ENCODE measurements around the gene ZBTB16.

ZBTB16 gene

DNA sequence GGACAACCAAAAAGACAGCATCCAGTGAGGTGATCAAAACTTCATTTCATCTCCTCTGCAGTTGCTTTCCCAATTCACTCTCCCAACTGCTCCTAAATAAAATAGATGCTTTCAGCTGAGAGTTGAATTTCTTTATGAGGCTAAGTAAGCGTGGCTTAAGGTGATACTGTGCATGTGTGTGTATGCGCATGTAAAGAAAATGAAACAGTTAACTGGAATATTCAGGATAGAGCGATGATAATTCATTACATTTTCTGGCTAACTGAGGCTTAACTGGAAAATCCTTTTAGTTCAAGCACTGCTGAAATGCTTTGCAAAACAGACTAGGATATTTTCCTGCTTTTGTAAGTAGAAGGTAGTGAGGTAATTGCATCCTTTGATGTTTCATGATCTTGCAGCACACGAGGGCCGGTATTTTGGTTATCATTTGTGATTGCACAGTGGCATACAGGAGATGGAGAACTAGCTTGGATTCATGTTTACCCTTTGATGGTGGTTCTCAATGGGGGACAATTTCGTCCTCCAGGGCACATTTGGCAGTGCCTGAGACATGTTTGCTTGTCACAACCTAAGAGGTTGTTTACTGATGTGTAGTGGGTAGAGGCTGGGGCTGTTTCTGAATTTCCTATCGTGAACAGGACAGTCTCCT, 71.2 kb downstream of the ZBTB16 start:
- no peak for DNase-seq (ENCODE audit: low spot score)

DNA sequence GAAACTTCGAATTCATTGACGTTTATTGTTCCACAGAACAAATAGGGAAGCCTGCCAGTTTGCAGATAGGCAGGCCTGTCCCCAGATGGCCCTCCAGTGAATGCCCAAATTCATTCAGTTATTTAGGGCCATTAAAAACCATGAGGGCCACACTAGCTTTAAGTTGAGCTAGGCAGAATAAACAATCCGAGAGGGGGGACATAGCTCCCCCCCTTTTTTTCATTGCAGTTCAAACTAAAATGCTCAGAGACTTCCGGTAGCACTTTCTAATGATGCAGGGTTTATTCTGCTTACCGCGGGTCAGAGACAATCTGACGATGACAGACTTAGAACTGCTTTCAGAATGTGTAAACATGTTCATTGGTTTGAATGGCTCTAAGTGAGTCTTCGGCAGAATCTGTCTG, 72.0 kb downstream of the ZBTB16 start:
- DNase-seq (ENCODE audit: low spot score): no peak

DNA sequence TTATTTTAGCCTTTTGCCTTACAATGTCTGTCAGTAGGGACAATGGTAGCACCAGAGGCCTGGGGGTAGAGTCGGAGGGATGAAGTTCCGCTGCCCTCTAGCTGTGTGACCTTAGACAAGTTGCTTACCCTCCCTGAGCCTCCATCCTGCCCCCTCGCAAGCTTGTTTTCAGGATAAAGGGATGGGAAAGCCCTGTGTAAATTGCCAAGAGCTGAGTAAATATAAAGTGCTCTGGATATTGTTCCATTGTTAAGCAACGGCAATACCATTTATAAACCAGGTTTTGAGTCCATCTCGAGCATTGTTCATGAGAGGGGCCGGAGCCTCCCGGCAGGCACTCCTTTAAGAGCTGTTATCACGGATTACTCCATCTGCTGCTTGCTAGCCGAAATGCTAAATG, 72.9 kb downstream of the ZBTB16 start:
- DNase-seq (ENCODE audit: low spot score): no peak

DNA sequence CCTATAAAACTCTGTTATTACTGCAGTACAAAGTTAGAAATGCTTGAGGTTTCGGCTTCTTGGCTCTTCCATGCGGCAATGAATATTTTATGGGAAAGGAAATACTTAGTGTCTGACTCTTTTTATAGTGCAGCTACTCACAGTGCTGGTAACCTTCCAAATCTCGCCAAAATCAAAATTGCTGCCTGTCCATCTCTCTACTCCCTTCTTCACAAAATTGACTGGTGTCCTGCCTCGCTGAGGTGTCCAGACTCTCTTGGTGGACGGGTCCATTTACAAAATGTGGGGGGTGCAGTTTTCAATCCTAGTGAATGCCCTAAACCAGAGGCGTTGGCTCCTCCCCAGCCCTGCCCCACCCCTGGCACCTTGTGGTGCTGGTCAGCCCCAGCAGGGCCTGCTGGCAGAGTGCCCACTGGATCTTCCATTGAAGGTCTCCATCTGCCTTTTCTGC, 73.5 kb downstream of the ZBTB16 start:
- DNase-seq (ENCODE audit: low spot score): no peak

DNA sequence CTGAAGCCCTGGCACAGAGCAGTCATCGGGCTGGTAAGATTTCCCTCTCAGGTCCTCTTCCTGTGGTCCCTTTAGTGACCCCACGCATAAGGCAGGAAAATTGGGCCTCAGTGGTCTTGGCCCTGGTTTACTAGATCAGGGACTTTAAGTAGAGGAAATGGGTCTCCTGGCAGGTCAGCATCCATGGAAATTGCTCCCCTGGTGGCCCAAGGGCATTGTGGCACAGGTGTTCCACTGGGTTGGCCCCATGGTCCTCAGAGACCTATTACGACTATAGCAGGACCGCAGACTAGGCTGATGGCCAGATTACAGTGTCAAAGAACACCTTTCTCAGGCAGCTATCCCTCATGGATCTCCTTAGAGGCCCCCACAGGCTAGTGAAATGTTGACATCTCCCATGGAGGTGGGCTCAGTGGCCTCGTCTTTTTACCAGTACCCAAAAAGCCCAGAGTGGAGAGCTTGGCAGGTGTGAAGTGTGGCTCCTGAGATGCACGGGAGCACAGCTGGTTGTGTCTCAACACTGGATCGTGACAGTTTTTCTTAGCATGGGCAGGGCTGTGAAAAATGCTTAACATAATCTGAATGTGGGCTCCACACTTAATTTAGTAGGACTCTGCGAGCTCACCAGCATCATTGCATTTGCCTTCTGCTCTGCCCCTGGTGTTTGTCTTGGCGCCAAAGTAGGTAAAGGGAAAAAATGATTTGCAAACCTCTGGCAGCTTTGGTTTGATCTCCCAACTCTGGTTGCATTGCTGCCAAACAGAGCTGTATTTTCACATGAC, 74.2 kb downstream of the ZBTB16 start:
- no peak for DNase-seq (ENCODE audit: low spot score)

DNA sequence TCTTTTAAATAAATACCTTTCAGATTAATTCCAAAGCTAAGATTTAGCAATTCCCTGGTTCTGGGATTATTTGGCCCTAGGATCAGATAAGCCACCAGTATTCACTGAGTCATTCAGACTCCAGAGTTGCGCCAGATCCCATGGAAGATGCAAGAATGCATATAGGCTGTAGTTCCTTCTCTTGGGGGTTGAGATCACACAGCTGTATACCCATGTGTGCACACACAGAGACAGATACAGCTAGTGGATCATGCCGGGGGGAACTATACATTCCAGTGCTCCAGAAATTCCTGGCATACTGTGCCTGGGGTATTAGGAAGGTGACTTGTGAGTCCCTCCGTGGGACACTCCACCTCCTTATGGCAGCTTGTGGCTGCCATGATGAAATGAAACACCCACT, 75.4 kb downstream of the ZBTB16 start:
- no peak for DNase-seq (ENCODE audit: low spot score)

DNA sequence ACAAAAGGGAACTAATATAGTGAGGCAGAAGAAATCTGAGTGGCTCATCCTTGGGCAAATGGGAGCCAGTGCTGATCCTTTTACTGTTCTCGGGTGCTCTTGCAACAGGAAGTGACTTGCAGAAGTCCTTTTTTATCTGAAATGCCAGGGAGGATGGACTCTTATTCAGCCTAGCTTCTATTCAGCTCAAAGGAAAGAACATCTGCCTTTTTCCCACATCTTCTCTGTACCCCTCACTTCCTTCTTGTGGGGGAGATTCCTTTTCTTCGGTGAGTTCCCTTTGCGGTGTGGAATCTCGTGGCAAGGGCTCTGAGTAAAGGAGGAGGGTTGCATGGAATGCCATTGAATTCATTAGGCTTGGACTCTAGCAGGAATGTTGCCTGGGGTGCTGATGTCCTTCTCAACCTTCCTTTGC, 76.2 kb downstream of the ZBTB16 start:
- DNase-seq (ENCODE audit: low spot score): no peak

DNA sequence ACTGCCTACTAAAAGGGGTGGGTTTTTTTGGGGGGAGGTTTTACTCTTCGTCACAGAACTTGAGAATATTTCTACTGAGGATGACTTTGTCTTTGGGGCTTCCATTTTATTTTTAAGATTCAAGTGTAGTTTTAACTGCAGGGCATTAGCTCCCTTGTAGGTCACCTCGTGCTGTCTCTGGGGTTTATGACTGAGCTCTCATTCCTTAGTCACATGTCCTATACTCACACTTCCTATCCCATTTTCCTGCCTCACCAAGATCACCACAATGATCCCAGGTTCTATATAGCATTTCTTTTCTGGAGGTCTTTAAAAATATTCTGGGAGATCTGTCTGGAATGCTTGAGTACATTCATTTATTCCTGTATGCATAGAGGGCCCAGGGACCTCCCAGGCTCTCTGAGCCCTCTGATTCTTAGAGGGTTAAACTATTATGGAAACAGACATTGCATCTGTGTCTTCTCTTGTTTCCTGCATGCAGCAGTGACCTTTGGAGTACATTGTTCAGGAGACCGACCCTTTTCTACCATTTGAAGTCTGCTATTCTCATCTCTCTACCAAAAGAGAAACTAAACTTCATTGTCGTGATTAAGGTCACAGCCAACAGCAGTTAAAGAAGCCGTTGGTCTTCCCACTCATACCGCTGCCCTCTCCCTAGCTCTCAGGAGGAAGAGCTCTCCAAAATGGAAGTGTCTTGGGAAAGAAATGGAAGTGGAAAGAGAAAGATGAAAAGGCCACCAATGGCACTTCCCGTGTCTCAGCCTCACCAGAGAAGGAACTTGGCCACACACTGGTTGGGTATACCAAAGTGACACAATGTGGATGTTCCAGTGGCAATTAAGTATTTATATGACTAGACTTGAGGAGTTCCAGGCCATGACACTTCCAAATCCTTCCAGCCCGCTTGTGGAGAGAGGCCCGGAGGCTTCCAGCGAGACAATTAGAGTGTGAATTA, 77.5 kb downstream of the ZBTB16 start:
- DNase-seq (ENCODE audit: low spot score): no peak

DNA sequence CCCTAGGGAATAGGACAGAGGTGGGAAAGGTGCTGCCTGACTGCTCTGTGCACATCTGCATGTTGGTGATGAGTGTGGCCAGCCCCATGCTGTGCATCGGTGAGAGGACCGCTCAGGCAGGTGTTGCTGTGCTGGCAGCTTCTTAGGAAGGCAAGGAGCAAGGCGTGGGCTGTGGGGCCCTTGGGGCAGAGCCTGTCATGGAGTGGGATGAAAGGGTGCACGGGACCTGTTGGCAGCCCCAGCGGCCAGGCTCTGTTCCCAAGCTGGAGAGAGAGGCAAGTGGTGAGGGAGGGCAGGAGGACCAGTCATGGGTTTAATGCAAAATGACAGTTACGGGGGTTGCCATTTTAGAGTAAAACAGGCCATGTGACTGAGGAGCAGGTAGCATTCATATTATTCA, 78.3 kb downstream of the ZBTB16 start:
- no peak for DNase-seq (ENCODE audit: low spot score)

DNA sequence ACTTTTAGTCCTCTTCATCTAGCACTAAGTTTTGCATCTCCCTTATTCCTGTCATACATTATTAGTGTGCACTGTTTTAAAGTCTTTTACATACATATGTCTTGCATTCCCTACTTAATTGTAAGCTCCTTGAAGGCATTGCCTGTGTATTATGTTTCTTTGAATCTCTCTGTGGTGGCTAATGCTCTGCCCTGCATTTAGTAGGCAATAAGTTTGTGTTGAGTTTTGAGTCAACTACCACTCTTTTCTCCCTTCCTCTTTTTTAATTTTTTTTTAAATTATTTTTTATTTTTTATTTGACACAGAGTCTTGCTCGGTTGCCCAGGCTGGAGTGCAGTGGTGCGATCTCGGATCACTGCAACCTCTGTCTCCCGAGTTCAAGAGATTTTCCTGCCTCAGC, 78.9 kb downstream of the ZBTB16 start:
- no peak for DNase-seq (ENCODE audit: low spot score)

DNA sequence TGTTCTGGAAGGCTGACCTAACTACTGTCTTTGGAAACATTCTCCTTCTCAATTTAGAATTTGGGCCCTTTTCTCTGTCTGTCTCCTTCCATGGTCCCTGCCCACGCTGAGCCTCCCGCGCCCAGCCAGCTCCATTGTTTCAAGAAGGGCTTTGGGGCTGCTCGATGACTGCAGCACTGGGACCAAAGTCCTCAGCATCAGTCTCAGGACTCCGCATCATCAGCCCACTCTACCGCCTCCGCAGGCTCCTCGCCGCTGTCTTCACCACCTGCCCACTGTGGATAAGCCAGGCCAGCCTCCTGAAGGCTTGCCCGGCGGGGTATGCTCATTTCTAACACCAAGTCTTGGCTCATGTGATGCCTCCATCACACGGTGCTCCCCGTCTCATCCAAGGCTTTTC, 81.3 kb downstream of the ZBTB16 start:
- DNase-seq (ENCODE audit: low spot score): no peak

DNA sequence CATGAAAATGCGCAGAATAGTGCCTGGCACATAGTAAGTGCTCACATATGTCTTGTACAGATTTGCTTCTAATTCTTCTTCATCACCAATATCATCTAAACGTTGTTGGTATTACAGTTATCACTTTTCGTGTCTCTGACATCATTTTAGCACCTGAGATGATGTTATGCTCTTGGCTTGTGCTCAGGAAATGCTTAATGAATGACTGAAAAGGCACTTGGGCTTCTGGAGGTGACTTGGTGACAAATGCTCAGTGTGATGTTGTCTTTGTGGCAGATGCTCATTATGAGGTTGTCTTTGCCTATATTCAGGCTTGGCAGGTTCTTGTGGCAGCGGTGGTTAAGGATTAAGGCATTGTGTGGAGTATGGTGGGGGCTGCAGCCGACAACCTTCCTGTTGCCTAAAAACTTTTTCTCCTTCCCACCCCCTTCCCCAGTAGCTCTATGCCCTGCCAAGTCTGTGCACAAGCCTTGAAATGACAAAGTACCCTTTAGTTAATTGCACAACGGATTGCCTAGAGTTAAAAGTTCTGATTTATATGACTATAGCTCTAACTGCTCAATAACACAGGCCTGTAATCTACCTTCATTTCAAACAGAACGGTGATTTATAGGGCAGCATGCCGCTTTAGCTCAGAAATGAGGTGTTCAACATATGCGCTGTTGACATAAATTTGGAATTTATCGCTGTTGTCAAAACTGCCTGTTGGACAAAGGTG, 82.5 kb downstream of the ZBTB16 start:
- DNase-seq (ENCODE audit: low spot score): no peak

DNA sequence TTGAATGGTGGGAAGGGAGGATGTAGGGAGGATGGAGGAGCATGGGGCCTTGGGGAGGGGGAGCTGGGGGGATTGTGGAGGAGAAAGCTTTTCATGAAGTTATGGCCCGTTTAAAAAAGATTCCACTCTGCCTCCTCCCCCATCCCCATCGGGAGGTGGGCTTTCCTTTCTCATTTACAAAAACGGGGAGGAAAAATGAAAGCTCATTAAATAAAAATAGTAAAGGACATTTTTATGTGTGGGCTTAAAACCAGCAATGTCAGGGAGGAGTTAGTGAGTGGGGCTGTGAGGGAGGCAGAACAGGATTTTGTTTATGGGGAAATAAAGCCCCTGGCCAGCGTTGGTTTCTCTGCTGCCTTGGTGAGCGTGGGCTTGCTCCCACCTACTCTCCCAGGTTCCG, 83.2 kb downstream of the ZBTB16 start:
- DNase-seq (ENCODE audit: low spot score): no peak

DNA sequence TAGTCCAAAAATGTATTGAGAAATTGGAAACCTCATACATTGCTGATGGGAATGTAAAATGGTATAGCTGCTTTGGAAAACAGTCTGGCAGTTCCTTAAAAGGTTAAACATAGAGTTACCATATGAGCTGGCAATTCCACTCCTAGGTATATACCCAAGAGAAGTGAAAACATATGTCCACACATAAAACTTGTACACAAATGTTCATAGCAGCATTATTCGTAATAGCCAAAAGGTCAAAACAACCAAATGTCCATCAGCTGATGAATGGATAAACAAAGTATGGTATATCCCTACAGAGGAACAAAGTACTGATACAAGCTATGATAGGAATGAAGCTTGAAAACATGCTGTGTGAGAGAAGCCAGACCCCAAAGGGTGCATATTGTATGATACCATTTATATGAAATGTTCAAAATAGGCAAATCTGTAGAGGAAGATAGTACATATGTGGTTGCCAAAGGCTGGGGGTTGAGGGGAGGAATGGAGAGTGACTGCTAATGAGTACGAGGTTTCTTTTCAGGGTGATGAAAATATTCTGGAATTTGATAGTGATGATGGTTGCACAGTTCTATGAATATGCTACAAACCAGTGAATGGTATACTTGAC, 85.8 kb downstream of the ZBTB16 start:
- no peak for DNase-seq (ENCODE audit: low spot score)

DNA sequence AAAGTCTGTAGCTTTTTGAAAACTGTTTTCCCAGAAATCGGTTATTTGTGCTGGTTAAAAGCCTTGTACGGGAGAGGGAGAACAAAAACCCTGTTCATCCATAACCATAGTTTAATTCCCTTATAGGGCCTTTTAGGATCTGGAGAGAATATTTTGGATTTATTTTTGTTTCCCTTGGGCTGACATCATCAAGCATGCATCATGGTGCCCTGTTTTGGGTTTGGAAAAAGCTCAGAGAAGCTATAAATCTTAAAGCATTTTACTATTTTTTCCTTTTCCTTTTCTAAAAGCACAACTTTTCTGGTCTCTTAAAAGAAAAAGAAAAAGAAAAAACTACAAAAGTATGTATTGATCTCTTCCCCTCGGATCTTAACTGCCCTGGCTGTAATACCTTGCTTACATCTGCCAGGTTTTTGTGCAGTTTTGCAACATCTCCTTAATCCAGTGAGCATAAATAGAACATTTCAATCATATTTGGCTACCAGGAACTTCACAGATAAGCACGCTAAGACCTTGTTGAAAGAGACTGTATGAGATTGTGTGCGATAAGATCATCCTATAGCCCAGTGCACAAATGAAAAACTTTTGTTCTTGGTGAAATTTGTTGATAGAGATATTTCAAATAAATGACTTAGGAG, 88.0 kb downstream of the ZBTB16 start:
- DNase-seq (ENCODE audit: low spot score): no peak

DNA sequence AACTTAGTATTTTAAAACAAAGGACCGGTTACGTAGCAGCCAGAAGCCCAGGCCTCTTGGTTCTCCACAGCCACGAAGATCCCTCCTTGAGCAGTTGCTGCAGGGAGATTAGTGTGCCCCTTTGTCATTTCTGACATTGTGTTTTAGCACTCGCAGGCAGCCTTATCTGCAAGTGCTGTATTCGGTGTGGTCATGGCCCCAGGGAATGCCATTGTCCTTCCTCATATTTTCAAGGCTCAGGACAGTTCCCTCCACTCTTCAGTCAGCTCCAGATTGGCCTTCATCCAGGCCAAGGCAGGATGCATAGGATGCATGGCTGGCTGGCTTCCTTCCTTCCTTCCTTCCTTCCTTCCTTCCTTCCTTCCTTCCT, 88.5 kb downstream of the ZBTB16 start:
- DNase-seq (ENCODE audit: low spot score): no peak

DNA sequence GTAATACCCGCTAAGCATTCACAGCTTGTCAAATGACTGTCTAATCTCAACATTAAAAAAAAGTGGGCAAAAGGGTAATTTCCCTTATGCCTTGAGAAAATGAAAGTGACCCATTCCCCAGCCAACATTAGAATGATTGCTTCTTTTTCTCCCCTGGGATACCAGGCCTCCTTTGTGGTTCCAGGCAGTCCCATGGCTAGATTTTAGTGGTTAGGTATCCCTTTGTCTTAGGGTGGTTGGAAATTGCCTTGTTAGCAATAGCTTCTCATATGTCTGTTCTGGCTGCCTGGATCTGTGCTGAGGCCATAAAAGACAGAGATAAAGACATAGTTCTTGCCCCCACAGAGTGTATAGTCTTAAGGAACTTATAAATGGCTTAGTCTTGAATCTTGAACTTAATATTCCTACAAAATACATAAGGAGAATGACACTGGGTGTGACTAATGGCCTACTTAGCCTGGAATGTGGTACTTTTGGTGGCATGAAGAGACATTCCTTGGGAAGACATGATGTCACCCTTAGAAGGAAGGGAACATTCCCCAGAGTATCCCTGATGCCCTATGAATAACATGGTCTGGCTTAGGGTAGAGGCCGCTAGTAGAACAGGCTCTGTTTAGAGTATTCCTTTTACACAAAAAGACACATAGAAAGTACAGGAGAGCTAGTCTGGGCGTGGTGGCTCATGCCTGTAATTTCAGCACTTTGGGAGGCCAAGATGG, 90.3 kb downstream of the ZBTB16 start:
- DNase-seq (ENCODE audit: low spot score): no peak

DNA sequence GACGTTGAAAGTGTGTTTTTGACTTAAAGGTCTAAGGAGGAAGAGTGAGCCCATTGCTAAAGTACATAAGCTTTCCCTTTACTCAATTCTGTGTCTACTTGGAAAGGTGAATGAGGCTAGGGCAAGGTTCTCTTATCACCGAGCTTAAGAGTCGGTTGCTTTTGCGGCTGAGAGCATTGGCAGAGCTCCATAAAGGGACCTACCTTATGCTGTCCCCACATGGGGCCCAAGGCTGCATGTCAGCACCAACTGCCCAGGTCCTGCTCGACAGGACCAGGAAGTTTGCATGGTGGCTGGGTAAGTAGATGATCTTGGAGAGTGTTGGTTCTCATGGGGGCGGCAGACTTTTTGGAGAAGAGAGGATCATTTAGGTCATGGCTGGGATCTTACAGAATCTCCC, 91.2 kb downstream of the ZBTB16 start:
- DNase-seq (ENCODE audit: low spot score): no peak

DNA sequence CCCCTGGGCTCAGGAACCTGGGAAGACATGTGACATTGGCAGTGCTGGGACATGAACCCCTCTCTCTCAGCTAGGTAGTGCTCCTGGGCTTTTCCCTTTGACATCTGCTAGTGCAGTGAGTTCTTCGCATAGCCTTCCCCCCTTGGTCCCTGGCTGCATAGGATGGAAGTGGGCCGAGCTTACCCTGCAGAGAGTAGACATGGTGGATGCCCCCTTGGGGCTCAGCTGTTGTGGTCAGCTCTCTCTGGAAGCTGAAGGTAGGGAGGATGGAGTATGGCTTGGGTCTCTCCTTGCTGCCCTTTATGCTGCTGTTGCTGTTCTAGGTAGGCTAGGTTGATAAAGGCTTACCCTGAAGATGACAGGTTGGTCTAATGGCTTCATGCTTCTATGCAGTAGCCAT, 92.1 kb downstream of the ZBTB16 start:
- no peak for DNase-seq (ENCODE audit: low spot score)

DNA sequence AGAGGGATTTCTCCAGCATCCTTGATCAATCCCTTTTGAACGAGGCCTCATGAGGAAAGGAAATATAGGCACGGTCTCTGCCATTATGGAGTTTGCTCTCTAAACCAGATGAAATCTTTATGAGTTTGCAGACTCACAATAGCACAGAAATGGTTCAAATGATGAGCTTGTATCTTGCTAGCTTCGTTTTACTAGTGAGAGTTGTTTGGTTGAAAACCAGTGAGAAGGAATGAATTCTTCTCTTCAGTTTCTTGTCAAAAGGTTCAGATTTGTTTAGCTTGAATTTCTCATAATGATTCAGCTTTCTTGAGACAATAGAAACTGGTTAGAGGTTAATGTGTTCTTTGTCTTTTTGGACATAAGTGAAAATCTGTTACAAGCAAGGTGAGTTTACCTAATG, 92.7 kb downstream of the ZBTB16 start:
- DNase-seq (ENCODE audit: low spot score): no peak

DNA sequence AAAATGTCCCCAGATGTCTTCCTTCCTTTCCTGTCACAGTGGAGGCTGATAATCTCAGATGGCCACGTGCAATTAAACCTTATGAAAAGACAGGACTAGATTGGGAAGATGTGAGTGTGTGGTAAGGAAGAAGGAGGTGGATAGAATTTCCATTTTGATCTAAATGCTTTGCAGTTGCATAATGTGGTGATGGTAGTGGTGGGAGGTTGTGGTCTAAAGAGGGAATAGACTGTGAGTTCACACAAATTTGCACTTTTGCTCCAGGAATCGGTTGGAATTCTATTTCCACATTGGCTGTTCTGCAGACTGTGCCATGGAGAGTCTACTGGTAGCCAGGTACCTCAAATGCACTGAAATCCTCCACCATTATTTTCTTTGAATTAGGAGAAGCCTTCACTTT, 93.3 kb downstream of the ZBTB16 start:
- no peak for DNase-seq (ENCODE audit: low spot score)
